Activated CD8-positive, alpha-beta memory T cell treated with anti-CD3 and anti-CD28 coated beads for 4 hours (primary cell): ENCODE measurements around the gene EEF2K.
"Not testable (repeated sequence)": the region's sequence is repeated elsewhere in the genome, so short reads cannot be mapped to it uniquely, and the experiment has no call there.

Experiments
- DNase-seq, 2 donors: peaks; one replicate each; pipeline ENCODE4 v3.0.0-alpha.2; 2020; ENCODE audit warnings: low read depth in 2 of 2

Gene EEF2K

GRCh38 chr16:22206013-22206841 is at the start of gene EEF2K:
TSS of gene EEF2K (plus strand) at chr16:22206278. CDS start at chr16:22225730, 19,452 bp downstream.
- peak; percentile 64 to 69 for DNase-seq

GRCh38 chr16:22161401-22161800 is 44.7 kb upstream of the EEF2K start:
- DNase-seq, result no peak

- DNase-seq, result peak in 1 of 2 donors; percentile 2
These were observed 44.0 kb upstream of the EEF2K start, which contains the start of gene SDR42E2 for GRCh38 chr16:22161999-22162655. TSS of gene SDR42E2 (plus strand) at chr16:22162506. CDS start at chr16:22165583, 3,077 bp downstream.

GRCh38 chr16:22162656-22163009 is 43.4 kb upstream of the EEF2K start:
- DNase-seq, result no peak

GRCh38 chr16:22163806-22164205 is 42.3 kb upstream of the EEF2K start:
- no peak for DNase-seq

GRCh38 chr16:22164482-22164881 is 41.6 kb upstream of the EEF2K start:
- DNase-seq, result no peak

GRCh38 chr16:22165508-22166285 is 40.4 kb upstream of the EEF2K start:
- no peak for DNase-seq

GRCh38 chr16:22171953-22172352 is 34.1 kb upstream of the EEF2K start:
- no peak for DNase-seq

GRCh38 chr16:22172642-22173041 is 33.4 kb upstream of the EEF2K start:
- not testable (repeated sequence) for DNase-seq

GRCh38 chr16:22174642-22175041 is 31.4 kb upstream of the EEF2K start:
- no peak for DNase-seq

- no peak for DNase-seq
These were observed 27.8 kb upstream of the EEF2K start for GRCh38 chr16:22177968-22178930.

GRCh38 chr16:22181426-22181825 is 24.7 kb upstream of the EEF2K start:
- no peak for DNase-seq

GRCh38 chr16:22181843-22182242 is 24.2 kb upstream of the EEF2K start:
- no peak for DNase-seq

- no peak for DNase-seq
These were observed 22.7 kb upstream of the EEF2K start for GRCh38 chr16:22183335-22183734.

GRCh38 chr16:22183901-22184614 is 22.0 kb upstream of the EEF2K start:
- no peak for DNase-seq

- DNase-seq, result no peak
These were observed 21.5 kb upstream of the EEF2K start for GRCh38 chr16:22184615-22184968.

GRCh38 chr16:22186517-22186916 is 19.6 kb upstream of the EEF2K start:
- no peak for DNase-seq

GRCh38 chr16:22188267-22188594 is 17.8 kb upstream of the EEF2K start:
- no peak for DNase-seq

GRCh38 chr16:22188595-22189442 is 17.3 kb upstream of the EEF2K start:
- peak; percentile 33 to 48 for DNase-seq
